BJ (cell line): ENCODE data around the gene AMFR. TPM values are rescaled to one million over a fixed set of nuclear protein-coding genes. Genes with fewer than 3 reads are reported as not detected.

Experiments used
- CTCF ChIA-PET: fragments of 350-600 bp; formaldehyde crosslinking; extraction: SDS; loops from one replicate; lab custom pipeline; 2021; ENCODE audit warnings: antibody characterized with exemption, inconsistent platforms; lab: Yijun Ruan, JAX
- POLR2A ChIA-PET: fragments of 300-600 bp; sonication (Branson Sonifier 250); formaldehyde crosslinking; extraction: SDS; loops from one replicate; lab custom pipeline; 2021; ENCODE audit warnings: antibody characterized with exemption; lab: Charles Lee
- DNase-seq: peaks from one replicate; pipeline ENCODE4 v3.0.0-alpha.2; 2011; ENCODE audit warnings: low read depth
- H3K27me3 ChIP-seq: 2 replicates; pipeline ENCODE4 v1.6.0; 2011; ENCODE audit warnings: low read length; ENCODE audit not compliant: control insufficient read depth, insufficient read depth
- H3K36me3 ChIP-seq: 2 replicates; pipeline ENCODE4 v1.5.1; 2011; ENCODE audit warnings: low read length; ENCODE audit not compliant: control insufficient read depth, insufficient read depth
- H3K4me3 ChIP-seq: 2 replicates; pipeline ENCODE4 v1.5.1; 2011; ENCODE audit warnings: low read depth, mild to moderate bottlenecking, control low read depth, low read length
- CTCF ChIP-seq: IDR thresholded peaks from 2 replicates; pipeline ENCODE4 v1.5.1; 2011; ENCODE audit warnings: low read depth, mild to moderate bottlenecking, control low read depth, inconsistent platforms, low read length, moderate library complexity; ENCODE audit not compliant: insufficient read depth
- polyA plus RNA-seq: library from polyadenylated mRNA; depleted of rRNA; stranded (reverse); fragments of >200 nt; gene quantifications from 2 replicates; pipeline ENCODE4 v1.2.3, GENCODE V29; 2011

Gene AMFR
- polyA plus RNA-seq, 1 experiment: 130 TPM

GRCh38 chr16:56352351-56353053, 72.8 kb downstream of the AMFR start:
- H3K4me3 ChIP-seq: no peak overlapping the region
- ChIA-PET POLR2A (no interaction called here), CTCF (no interaction called here)
- H3K36me3 ChIP-seq: no peaks in the 10 kb centered on the region
- TF ChIP-seq CTCF: no peak
- H3K27me3 ChIP-seq: no peaks in the 10 kb centered on the region
- DNase-seq: no peak

- CTCF ChIA-PET: no interaction called here
Observed at GRCh38 chr16:56351481-56351880, 73.9 kb downstream of the AMFR start.

DNA sequence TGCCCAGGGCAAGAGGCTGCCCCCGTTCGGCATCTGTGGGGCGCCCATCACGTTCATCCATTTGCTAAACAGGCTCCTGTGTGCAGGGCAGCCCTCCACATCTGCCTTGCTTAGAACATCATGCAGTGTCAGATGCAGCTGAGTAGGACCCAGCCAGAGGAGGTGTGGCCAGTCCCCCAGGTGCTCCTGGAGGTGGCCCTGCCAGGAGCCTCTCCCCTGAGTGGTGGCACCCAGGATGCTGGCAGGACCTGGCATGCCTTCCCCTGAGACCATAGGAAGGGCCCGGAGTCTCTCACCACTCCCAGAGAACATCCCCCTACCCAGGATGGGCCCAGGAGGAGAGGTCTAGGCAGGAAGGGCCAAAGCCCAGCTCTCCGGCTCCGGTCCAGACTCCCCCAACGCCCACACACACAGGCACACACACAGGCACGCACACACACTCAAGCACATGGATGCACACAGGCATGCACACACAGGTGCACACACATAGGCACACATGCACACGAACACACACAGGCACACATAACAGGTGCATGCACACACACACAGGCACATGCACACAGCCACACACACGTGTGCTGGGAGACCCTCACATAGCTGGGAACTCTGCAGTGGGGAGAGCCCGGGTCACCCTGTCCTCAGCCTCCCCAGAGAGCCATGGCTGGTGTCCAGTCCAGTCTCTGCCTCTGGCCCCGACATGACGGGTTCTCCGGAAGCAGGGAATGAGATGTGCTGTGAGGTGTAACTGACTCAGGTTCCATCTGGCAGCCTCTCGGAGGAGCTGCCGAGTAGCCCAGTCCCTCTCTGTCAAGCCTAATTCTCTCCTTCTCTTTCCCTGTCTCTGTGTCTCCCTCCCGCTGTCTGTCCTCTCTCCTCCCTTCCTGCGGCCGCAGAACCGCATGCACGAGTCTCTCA, 74.6 kb downstream of the AMFR start:
- H3K36me3 ChIP-seq: no peaks in the 10 kb centered on the region
- DNase-seq: no peak
- POLR2A ChIA-PET: no interaction called here
- no peak for TF ChIP-seq CTCF
- no peak overlapping the region for H3K4me3 ChIP-seq
- CTCF ChIA-PET: no interaction called here
- no peaks in the 10 kb centered on the region for H3K27me3 ChIP-seq

More at GRCh38 chr16:56351481-56351880, 73.9 kb downstream of the AMFR start:
- Histone ChIP-seq H3K4me3 (no peak overlapping the region), H3K36me3 (no peaks in the 10 kb centered on the region), H3K27me3 (no peaks in the 10 kb centered on the region)
- POLR2A ChIA-PET: no interaction called here
- no peak for TF ChIP-seq CTCF
- no peak for DNase-seq

GRCh38 chr16:56349711-56350161, 75.6 kb downstream of the AMFR start:
- no peak overlapping the region for H3K4me3 ChIP-seq
- no peaks in the 10 kb centered on the region for H3K36me3 ChIP-seq
- TF ChIP-seq CTCF: no peak
- no peaks in the 10 kb centered on the region for H3K27me3 ChIP-seq
- CTCF ChIA-PET: interaction anchor here (0.9 to 2.1 kb wide), 2 partner anchors 19 to 26 kb away, joined by 3 to 4 read pairs; no protein-coding TSS in a partner anchor
- no peak for DNase-seq
- POLR2A ChIA-PET: no interaction called here

- ChIA-PET CTCF (interaction anchor here (0.9 to 2.1 kb wide), 2 partner anchors 18 to 26 kb away, joined by 3 to 4 read pairs; no protein-coding TSS in a partner anchor), POLR2A (no interaction called here)
- no peaks in the 10 kb centered on the region for H3K36me3 ChIP-seq
- no peaks in the 10 kb centered on the region for H3K27me3 ChIP-seq
- DNase-seq: no peak
- no peak overlapping the region for H3K4me3 ChIP-seq
- TF ChIP-seq CTCF: no peak
Observed at GRCh38 chr16:56349086-56349415, 76.3 kb downstream of the AMFR start.
